ENCODE measurements around the gene FAM3A.

Gene FAM3A

DNA sequence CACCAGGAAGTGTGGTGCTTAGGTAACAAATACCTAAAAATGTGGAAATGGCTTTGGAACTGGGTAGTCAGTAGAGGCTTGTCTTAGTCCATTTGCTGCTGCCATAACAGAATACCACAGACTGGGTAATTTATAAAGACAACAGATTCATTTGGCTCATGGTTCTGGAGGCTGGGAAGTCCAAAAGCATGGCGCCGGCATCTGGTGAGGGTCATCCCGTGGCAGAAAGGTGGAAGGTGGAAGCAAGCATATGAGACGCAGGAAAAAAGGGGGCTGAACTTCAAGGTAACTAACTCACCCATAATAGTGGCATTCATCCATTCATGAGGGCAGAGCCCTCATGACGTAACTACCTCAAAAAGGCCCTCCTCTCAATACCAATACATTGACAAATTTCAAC, 6.6 kb downstream of the FAM3A start:
- Histone ChIP-seq H3K36me3 (ENCODE audit: insufficient read depth, low read length) (peaks cover 22% of the 10 kb centered on the region), H3K4me2 (ENCODE audit: insufficient read depth, low read length) (no peak overlapping the region)

DNA sequence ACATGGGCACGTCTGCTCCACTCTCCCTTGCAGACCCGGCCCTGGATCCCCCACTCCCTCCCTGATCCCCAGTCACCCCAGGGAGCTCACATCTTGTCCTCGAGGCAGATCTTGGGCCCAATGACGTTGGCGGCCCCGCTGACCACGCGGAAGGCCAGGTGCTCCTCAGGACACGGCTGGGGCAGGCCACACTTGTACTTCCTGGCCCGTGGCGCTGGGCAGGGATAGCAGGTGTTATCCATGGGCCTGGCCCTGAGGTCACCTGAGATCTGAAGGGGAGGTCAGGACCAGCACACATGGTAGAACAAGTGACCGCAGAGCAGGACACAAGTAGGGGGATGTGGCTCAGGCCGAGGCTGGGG, 7.7 kb downstream of the FAM3A start:
- Histone ChIP-seq H3K27ac (ENCODE audit: low read length) (no peak overlapping the region), H3K79me2 (ENCODE audit: insufficient read depth, low read length) (no peaks in the 10 kb centered on the region), H3K36me3 (ENCODE audit: insufficient read depth, low read length) (peaks cover 22% of the 10 kb centered on the region), H3K4me2 (ENCODE audit: insufficient read depth, low read length) (no peak overlapping the region), H3K9ac (ENCODE audit: low read depth, low read length) (no peak overlapping the region), H4K20me1 (ENCODE audit: insufficient read depth, low read length) (no peaks in the 10 kb centered on the region), H3K27me3 (ENCODE audit: insufficient read depth, low read length, poor library complexity) (no peaks in the 10 kb centered on the region), H3K4me3 (ENCODE audit: low read depth in 1 of 2, low read length in 2 of 2) (no peak overlapping the region), H2AFZ (ENCODE audit: low read depth, low read length) (no peak overlapping the region), H3K9me3 (ENCODE audit: insufficient read depth, low read length, severe bottlenecking) (no peaks in the 10 kb centered on the region), H3K4me1 (ENCODE audit: insufficient read depth, low read length) (peaks cover 4% of the 10 kb centered on the region; the same call in 1 of the 2 replicates)
- ATAC-seq (ENCODE audit: insufficient read depth, low read depth) (no peak), DNase-seq (no peak)
- TF ChIP-seq, protein P1, sequence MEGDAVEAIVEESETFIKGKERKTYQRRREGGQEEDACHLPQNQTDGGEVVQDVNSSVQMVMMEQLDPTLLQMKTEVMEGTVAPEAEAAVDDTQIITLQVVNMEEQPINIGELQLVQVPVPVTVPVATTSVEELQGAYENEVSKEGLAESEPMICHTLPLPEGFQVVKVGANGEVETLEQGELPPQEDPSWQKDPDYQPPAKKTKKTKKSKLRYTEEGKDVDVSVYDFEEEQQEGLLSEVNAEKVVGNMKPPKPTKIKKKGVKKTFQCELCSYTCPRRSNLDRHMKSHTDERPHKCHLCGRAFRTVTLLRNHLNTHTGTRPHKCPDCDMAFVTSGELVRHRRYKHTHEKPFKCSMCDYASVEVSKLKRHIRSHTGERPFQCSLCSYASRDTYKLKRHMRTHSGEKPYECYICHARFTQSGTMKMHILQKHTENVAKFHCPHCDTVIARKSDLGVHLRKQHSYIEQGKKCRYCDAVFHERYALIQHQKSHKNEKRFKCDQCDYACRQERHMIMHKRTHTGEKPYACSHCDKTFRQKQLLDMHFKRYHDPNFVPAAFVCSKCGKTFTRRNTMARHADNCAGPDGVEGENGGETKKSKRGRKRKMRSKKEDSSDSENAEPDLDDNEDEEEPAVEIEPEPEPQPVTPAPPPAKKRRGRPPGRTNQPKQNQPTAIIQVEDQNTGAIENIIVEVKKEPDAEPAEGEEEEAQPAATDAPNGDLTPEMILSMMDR (IDR thresholded peaks at IDR 0.05; ENCODE audit: borderline replicate concordance, extremely low read depth, low read length, poor library complexity, severe bottlenecking) = no peak
- no peak for TF ChIP-seq EZH2 (IDR thresholded peaks at IDR 0.05; ENCODE audit: borderline replicate concordance, low read depth, low read length, severe bottlenecking)

More for the DNA sequence above, 6.6 kb downstream of the FAM3A start:
- no peak for DNase-seq
- Histone ChIP-seq H3K27ac (ENCODE audit: low read length) (no peak overlapping the region), H3K4me1 (ENCODE audit: insufficient read depth, low read length) (peaks cover 4% of the 10 kb centered on the region; the same call in 1 of the 2 replicates), H3K9ac (ENCODE audit: low read depth, low read length) (no peak overlapping the region), H3K9me3 (ENCODE audit: insufficient read depth, low read length, severe bottlenecking) (no peaks in the 10 kb centered on the region), H3K4me3 (ENCODE audit: low read depth in 1 of 2, low read length in 2 of 2) (no peak overlapping the region), H4K20me1 (ENCODE audit: insufficient read depth, low read length) (no peaks in the 10 kb centered on the region), H2AFZ (ENCODE audit: low read depth, low read length) (no peak overlapping the region), H3K79me2 (ENCODE audit: insufficient read depth, low read length) (no peaks in the 10 kb centered on the region), H3K27me3 (ENCODE audit: insufficient read depth, low read length, poor library complexity) (no peaks in the 10 kb centered on the region)
- TF ChIP-seq, protein P1 (IDR thresholded peaks at IDR 0.05; ENCODE audit: borderline replicate concordance, extremely low read depth, low read length, poor library complexity, severe bottlenecking) = no peak
- no peak for TF ChIP-seq EZH2 (IDR thresholded peaks at IDR 0.05; ENCODE audit: borderline replicate concordance, low read depth, low read length, severe bottlenecking)
- no peak for ATAC-seq (ENCODE audit: insufficient read depth, low read depth)

DNA sequence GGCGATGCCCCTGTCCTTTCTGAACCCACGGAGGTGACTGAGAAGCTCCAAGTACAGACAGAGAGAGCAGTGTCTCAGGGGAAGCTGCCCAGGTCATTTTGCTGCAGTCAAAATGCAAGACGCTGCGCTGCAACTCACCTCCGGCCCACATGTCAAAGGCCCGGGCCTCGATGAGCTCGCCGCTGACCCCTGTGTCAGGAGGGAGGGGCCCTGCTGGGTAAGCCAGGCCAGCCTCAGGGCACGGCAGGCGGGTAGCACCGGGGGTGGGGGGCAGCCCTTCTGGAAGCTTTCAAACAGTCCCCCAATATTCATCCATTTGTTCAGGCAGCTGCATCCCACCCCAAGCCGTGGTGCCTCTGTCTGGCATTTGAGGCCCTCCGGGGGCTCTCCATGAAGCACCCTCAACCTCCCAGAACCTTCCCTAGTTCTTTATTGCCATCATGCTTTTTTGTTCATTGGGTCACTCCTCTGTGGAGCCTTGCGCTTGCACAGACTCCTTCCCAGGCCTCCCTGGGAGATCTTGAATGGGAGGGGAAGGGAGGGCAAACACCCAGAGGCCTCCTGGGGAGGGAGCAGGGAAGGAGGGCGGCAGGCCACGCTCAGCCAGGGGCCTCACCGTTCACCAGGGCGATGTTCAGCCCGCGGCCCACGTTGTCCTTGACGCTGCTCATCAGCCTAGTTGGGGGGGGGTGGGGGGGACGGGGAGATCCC, 8.2 kb downstream of the FAM3A start:
- Histone ChIP-seq H4K20me1 (ENCODE audit: insufficient read depth, low read length) (no peaks in the 10 kb centered on the region), H3K9ac (ENCODE audit: low read depth, low read length) (no peak overlapping the region), H3K4me3 (ENCODE audit: low read depth in 1 of 2, low read length in 2 of 2) (no peak overlapping the region), H3K4me1 (ENCODE audit: insufficient read depth, low read length) (peaks cover 4% of the 10 kb centered on the region; the same call in 1 of the 2 replicates), H3K27me3 (ENCODE audit: insufficient read depth, low read length, poor library complexity) (no peaks in the 10 kb centered on the region), H3K27ac (ENCODE audit: low read length) (no peak overlapping the region), H3K4me2 (ENCODE audit: insufficient read depth, low read length) (no peak overlapping the region), H2AFZ (ENCODE audit: low read depth, low read length) (no peak overlapping the region), H3K9me3 (ENCODE audit: insufficient read depth, low read length, severe bottlenecking) (no peaks in the 10 kb centered on the region), H3K36me3 (ENCODE audit: insufficient read depth, low read length) (peaks cover 22% of the 10 kb centered on the region), H3K79me2 (ENCODE audit: insufficient read depth, low read length) (no peaks in the 10 kb centered on the region)
- DNase-seq (no peak), ATAC-seq (ENCODE audit: insufficient read depth, low read depth) (no peak)
- TF ChIP-seq, protein P1 (IDR thresholded peaks at IDR 0.05; ENCODE audit: borderline replicate concordance, extremely low read depth, low read length, poor library complexity, severe bottlenecking) = no peak
- no peak for TF ChIP-seq EZH2 (IDR thresholded peaks at IDR 0.05; ENCODE audit: borderline replicate concordance, low read depth, low read length, severe bottlenecking)

Data from DND-41 (cell line).